Suprapubic skin (tissue), 4 donors: ENCODE data around the gene SLC35E3. TPM values are rescaled to one million over a fixed set of nuclear protein-coding genes. Genes with fewer than 3 reads are reported as not detected.

ENCODE experiments used
- DNase-seq, 2 donors: peaks; one replicate each; pipeline ENCODE4 v3.0.0-alpha.2; 2019; ENCODE audit warnings: low spot score in 2 of 2
- H3K27ac ChIP-seq: fragments of 200-600 bp; sonication (generic); one replicate; pipeline ENCODE4 v1.5.1; 2019
- H3K27me3 ChIP-seq: fragments of 200-600 bp; sonication (generic); one replicate; pipeline ENCODE4 v1.5.1; 2019
- H3K36me3 ChIP-seq: fragments of 200-600 bp; sonication (generic); one replicate; pipeline ENCODE4 v1.5.1; 2019
- H3K4me1 ChIP-seq: fragments of 200-600 bp; sonication (generic); one replicate; pipeline ENCODE4 v1.5.1; 2019
- H3K4me3 ChIP-seq: fragments of 200-600 bp; sonication (generic); one replicate; pipeline ENCODE4 v1.5.1; 2019; ENCODE audit warnings: mild to moderate bottlenecking
- H3K9me3 ChIP-seq: fragments of 200-600 bp; sonication (generic); one replicate; pipeline ENCODE4 v1.5.1; 2019
- EP300 ChIP-seq: sonication (generic); formaldehyde crosslinking; IDR thresholded peaks from one replicate; pipeline ENCODE4 v1.6.1; 2017; ENCODE audit warnings: antibody characterized with exemption
- POLR2A ChIP-seq, 2 donors: fragments of 450-650 bp; IDR thresholded peaks; one replicate each; pipeline ENCODE4 v1.6.1; 2017; ENCODE audit warnings: antibody characterized with exemption in 2 of 2, mild to moderate bottlenecking in 2 of 2, moderate library complexity in 2 of 2
- POLR2AphosphoS5 ChIP-seq, 3 donors: sonication (generic); formaldehyde crosslinking; IDR thresholded peaks; one replicate each; pipeline ENCODE4 v1.6.1; 2017; ENCODE audit warnings: antibody characterized with exemption in 3 of 3
- WGBS: methylation state at CpG from one replicate; pipeline ENCODE4 v1.1.5; 2018; 5-methylcytosine and 5-hydroxymethylcytosine counted together
- total RNA-seq, 4 donors: library from RNA; depleted of rRNA; stranded (reverse); fragments of >200 nt; gene quantifications; one replicate each; pipeline ENCODE4 v1.1.0, GENCODE V29; 2016
- TF ChIP-seq, protein P1 (sequence below), 2 donors: fragments of 200-600 bp in 1 of 2; fragments of 450-650 bp in 1 of 2; sonication (generic) in 1 of 2; IDR thresholded peaks; one replicate each; pipeline ENCODE4 v1.5.1; 2016 to 2019; ENCODE audit warnings: antibody characterized with exemption in 2 of 2, mild to moderate bottlenecking in 1 of 2, moderate library complexity in 1 of 2

SLC35E3 gene
- total RNA-seq, 4 donors from 2014 or later: 3.6 to 17.0 (median 9.7) TPM

- Histone ChIP-seq H3K4me1 (no peaks in the 10 kb centered on the region), H3K27me3 (no peaks in the 10 kb centered on the region), H3K4me3 (no peak overlapping the region), H3K27ac (no peak overlapping the region), H3K36me3 (peaks cover 56% of the 10 kb centered on the region), H3K9me3 (no peaks in the 10 kb centered on the region)
- DNase-seq: no peak
- TF ChIP-seq, protein P1, sequence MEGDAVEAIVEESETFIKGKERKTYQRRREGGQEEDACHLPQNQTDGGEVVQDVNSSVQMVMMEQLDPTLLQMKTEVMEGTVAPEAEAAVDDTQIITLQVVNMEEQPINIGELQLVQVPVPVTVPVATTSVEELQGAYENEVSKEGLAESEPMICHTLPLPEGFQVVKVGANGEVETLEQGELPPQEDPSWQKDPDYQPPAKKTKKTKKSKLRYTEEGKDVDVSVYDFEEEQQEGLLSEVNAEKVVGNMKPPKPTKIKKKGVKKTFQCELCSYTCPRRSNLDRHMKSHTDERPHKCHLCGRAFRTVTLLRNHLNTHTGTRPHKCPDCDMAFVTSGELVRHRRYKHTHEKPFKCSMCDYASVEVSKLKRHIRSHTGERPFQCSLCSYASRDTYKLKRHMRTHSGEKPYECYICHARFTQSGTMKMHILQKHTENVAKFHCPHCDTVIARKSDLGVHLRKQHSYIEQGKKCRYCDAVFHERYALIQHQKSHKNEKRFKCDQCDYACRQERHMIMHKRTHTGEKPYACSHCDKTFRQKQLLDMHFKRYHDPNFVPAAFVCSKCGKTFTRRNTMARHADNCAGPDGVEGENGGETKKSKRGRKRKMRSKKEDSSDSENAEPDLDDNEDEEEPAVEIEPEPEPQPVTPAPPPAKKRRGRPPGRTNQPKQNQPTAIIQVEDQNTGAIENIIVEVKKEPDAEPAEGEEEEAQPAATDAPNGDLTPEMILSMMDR (IDR thresholded peaks at IDR 0.05): no peak
- TF ChIP-seq POLR2AphosphoS5 (IDR thresholded peaks at IDR 0.05) (no peak), EP300 (no peak), POLR2A (IDR thresholded peaks at IDR 0.05) (no peak)
- WGBS: 81% methylated on average over 8 of the region's 8 CpGs
These were observed 16.1 kb downstream of the SLC35E3 start for GRCh38 chr12:68761901-68762630.

- no peak for DNase-seq
- no peaks in the 10 kb centered on the region for H3K4me1 ChIP-seq
- H3K36me3 ChIP-seq: peaks cover 59% of the 10 kb centered on the region
- H3K4me3 ChIP-seq: no peak overlapping the region
- H3K9me3 ChIP-seq: no peaks in the 10 kb centered on the region
- no peak overlapping the region for H3K27ac ChIP-seq
- H3K27me3 ChIP-seq: no peaks in the 10 kb centered on the region
- TF ChIP-seq EP300 (no peak), POLR2AphosphoS5 (IDR thresholded peaks at IDR 0.05) (no peak), POLR2A (IDR thresholded peaks at IDR 0.05) (no peak)
- TF ChIP-seq, protein P1 (IDR thresholded peaks at IDR 0.05): no peak
- WGBS: 100% methylated on average over 3 of the region's 3 CpGs
These were observed 16.7 kb downstream of the SLC35E3 start for GRCh38 chr12:68762691-68763090.

DNA sequence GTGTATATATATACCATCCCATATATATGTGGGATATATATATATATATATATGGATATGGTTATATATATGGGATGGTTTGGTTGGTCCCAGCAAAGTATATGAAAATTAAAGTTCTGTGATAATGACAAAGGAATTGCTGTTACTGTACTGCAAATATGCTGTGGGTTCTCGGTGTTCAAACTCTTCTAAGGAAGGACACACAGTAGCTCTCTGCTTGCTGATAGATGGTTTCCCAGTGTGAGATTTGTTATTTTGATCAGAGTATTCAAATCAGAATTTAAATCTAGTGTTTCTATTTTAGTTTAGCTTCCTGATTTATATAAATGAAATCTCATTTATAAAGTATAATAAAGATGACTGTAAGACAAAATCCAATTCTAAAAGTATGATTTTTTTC is 19.7 kb downstream of the SLC35E3 start:
- WGBS: 97% methylated on average over 1 of the region's 1 CpG
- H3K36me3 ChIP-seq: peaks cover 51% of the 10 kb centered on the region
- H3K9me3 ChIP-seq: no peaks in the 10 kb centered on the region
- no peak overlapping the region for H3K27ac ChIP-seq
- H3K4me1 ChIP-seq: no peaks in the 10 kb centered on the region
- no peaks in the 10 kb centered on the region for H3K27me3 ChIP-seq
- no peak overlapping the region for H3K4me3 ChIP-seq
- TF ChIP-seq, protein P1 (IDR thresholded peaks at IDR 0.05): no peak
- TF ChIP-seq POLR2A (IDR thresholded peaks at IDR 0.05): no peak
- no peak for TF ChIP-seq EP300
- TF ChIP-seq POLR2AphosphoS5 (IDR thresholded peaks at IDR 0.05): no peak
- DNase-seq: no peak

DNA sequence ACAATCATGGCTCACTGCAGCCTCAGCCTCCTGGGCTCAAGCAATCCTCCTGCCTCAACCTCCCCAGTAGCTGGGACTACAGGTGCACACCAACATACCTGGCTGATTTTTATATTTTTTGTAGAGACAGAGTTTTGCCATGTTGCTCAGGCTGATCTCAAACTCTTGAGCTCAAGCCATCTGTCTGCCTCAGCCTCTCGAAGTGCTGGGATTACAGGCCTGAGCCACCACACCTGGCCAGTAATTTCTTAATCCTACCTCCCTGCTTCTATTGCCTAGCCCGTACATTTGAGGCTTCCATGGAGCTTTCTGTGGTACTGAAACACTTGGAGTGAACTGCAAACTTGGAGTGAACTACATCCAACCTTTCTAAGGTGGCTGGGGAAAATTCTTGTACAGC is 20.7 kb downstream of the SLC35E3 start:
- Histone ChIP-seq H3K4me3 (no peak overlapping the region), H3K4me1 (no peaks in the 10 kb centered on the region), H3K27ac (no peak overlapping the region), H3K27me3 (no peaks in the 10 kb centered on the region), H3K36me3 (peaks cover 43% of the 10 kb centered on the region), H3K9me3 (no peaks in the 10 kb centered on the region)
- no peak for DNase-seq
- no peak for TF ChIP-seq POLR2A (IDR thresholded peaks at IDR 0.05)
- no peak for TF ChIP-seq POLR2AphosphoS5 (IDR thresholded peaks at IDR 0.05)
- TF ChIP-seq, protein P1 (IDR thresholded peaks at IDR 0.05): no peak
- TF ChIP-seq EP300: no peak
- 97% methylated on average over 2 of the region's 2 CpGs for WGBS

DNA sequence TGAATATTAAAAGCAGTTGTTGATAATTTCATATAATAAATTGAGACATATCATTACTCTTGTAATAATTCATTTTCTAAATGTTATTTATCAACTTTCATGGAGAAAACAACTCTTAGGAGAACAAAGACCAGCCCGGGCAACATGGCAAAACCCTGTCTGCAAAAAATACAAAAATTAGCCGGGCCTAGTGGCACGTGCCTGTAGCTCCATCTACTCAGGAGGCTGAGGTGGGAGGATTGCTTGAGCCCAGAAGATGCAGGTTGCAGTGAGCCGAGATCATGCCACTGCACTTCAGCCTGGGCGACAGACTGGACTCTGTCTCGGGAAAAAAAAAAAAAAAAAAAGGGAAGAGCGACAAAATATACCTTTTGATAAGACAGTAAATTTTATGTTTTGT is 21.2 kb downstream of the SLC35E3 start:
- Histone ChIP-seq H3K4me1 (no peaks in the 10 kb centered on the region), H3K27me3 (no peaks in the 10 kb centered on the region), H3K9me3 (no peaks in the 10 kb centered on the region), H3K4me3 (no peak overlapping the region), H3K27ac (no peak overlapping the region), H3K36me3 (peaks cover 39% of the 10 kb centered on the region)
- DNase-seq: no peak
- WGBS: 93% methylated on average over 7 of the region's 7 CpGs
- TF ChIP-seq POLR2A (IDR thresholded peaks at IDR 0.05) (no peak), POLR2AphosphoS5 (IDR thresholded peaks at IDR 0.05) (no peak), EP300 (no peak)
- TF ChIP-seq, protein P1 (IDR thresholded peaks at IDR 0.05): no peak
